HG03097 (cell line): ENCODE measurements around the gene S100A7A.
"Not testable (repeated sequence)": the region's sequence is repeated elsewhere in the genome, so short reads cannot be mapped to it uniquely, and the experiment has no call there.

Experiments used
- ATAC-seq: cut with Tn5 transposase; IDR thresholded peaks from one replicate; pipeline ENCODE4 v1.9.1; 2021; ENCODE audit not compliant: unreplicated experiment, low FRiP score

Gene S100A7A

GRCh38 chr1:153394391-153394790 lies 21.9 kb upstream of the S100A7A start:
- ATAC-seq = no peak

DNA sequence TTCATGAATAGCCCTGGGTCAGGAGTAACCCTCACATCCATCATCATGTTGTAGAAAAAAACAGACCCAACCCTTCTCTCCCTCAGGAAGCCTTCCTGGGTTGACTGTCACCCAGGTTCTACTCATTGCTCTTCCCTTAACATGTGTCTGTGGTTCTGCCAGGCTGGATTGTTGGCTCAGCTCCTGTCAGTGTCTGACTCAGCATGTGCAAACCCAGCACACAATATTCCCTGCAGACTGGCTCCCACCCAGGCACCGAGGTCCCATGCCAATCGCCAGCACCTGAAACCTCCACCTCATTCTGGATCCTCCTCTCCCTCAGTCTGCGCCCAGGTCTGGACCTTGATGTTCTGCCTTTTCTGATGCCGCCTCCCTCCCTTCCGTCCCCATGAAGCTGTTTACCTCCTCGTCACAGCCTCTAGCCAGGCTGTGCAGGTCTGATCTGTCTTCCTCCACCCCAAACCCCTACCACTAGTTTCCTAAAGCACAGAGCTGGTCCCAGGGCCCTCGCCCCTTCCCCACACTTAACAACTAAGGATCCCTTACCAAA lies 21.1 kb upstream of the S100A7A start:
- ATAC-seq = no peak

DNA sequence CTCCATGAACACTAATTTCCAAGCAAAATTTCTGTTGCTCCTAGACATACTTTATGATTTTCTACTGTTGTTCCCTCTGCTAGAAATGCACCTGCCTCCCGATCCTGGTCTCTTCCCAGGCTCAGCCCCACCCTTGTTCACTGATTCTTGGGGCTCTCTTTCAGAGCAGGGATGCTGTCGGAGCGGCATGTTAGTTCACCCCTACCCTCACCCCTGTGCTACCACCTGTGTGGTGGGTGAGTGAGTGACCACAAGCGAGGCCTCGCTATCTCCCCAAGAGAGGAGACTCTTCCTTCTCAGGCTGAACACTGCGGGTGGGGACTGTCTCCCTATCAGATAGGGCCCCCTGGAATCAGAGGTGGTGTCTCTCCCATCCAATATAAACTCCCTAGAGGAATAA lies 20.5 kb upstream of the S100A7A start:
- ATAC-seq = no peak

DNA sequence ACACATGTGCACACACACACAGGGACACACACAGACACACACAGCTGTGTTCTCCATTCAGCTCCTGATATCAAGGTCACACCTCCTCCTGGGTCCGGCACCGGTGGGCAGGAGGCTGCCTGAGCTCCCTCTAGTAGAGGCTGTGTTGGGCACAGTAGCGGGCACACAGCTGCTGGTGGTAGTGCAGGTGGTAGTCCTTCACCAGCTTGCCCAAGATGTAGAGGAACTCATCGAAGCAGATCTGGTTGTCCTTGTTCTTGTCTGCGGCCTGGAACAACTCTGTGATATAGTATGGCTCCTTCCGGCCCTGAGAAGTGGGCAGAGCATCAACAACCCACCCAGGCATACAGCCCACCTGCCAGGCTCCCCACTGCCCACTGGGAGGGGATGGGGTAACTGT lies 19.9 kb upstream of the S100A7A start:
- no peak for ATAC-seq

- no peak for ATAC-seq
Observed at GRCh38 chr1:153397051-153397923, 19.0 kb upstream of the S100A7A start.

DNA sequence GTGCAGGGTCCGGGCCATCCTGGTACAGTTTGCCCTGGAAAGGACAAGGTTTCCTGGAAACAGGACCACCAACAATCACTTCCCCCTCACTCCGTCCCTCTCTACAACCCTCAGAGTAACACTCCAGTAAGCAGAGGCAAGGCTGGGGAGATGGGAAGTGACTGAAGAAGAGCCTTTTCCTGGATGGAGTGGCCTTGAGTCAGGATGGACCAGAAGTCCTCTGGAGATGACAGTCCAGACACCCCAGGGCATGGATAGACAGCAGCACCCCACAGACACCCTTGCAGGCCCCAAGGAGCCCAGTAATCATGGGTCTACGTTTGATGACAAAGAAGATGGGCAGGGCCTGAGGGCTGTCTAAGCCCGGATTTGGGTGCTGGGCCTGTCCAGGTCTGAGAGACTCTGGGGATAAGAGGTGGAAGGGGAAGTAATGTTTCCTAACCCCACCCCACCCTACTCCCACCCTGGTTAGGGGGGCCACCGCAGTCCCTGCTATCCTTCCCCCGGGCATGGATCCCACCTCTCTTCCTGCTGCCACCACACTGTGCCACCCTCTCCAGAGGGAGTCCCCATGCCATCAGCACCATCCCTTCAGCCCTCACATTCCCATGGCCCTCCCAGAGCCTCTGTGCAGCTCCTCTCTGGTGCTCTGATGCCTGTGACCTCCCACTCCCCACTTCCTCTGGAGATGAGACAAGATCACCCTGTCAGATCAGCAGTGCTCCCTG lies 18.2 kb upstream of the S100A7A start:
- no peak for ATAC-seq

DNA sequence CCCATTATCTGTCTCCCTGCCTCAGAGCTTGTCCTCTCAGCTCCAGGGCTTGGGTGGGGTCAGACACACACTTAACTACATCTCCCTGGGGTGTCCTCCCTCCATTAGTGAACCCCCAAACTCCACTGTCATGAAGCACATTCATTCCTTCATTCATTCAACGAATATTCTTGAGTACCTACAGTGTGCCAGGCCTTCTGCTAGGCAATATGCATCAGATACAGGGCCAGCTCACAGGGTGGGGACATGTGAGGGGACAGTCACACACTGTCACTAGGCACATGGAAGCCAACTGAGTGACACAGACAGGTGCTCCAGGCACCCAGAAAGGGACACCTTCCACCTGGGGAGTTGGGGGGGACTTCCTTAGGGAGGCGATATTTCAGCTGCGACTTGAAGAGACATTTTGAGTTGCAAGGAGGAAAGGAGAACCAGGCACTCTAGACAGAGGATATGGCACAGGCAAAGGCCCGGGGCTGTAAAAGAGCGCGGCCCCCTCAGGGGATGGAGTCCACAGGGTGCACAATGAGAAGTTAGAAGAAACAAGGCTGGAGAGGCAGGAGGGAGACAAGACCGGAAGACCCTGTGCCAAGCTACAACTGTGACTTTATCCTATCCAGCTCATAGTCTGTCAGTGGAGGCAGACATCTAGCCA lies 16.8 kb upstream of the S100A7A start:
- no peak for ATAC-seq

DNA sequence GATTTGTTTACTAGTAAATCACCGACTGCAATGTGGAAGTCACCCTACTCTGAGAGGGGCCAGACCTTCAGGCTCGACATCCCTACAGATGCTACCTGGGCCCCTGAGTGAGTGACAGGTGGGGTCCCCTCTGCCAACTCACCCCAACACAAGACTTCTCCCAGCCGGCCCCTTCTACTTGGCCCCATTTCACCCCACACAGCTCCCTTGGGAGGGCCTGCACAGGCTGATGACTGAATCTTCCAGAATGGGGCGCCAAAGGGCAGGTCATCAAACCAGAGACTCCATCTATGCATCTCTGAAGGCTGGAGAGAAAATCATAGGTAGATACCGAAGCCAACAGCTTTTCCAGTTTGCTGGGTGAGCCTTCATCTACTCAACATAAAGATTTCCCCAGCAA lies 16.1 kb upstream of the S100A7A start:
- no peak for ATAC-seq

GRCh38 chr1:153401461-153401860 lies 14.9 kb upstream of the S100A7A start:
- ATAC-seq = no peak

DNA sequence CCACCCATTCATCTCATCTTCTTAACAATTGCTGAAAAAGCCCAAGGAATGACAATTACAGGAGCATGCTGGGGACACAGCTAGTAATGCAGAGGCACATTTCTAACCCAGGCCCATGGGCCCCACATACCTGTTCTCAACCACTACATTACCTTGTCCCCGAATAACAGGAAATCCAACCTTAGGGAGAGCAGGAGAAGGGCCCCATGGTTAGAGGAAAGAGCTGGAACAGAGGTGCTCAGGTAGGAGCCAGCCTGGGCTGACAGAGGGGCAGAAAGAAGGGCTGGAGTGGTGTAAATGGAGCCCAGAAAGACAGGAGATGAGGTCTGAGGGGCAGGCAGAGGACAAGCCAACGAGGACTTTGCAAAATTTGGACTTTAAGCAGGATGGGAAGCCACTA lies 14.1 kb upstream of the S100A7A start:
- ATAC-seq = no peak

DNA sequence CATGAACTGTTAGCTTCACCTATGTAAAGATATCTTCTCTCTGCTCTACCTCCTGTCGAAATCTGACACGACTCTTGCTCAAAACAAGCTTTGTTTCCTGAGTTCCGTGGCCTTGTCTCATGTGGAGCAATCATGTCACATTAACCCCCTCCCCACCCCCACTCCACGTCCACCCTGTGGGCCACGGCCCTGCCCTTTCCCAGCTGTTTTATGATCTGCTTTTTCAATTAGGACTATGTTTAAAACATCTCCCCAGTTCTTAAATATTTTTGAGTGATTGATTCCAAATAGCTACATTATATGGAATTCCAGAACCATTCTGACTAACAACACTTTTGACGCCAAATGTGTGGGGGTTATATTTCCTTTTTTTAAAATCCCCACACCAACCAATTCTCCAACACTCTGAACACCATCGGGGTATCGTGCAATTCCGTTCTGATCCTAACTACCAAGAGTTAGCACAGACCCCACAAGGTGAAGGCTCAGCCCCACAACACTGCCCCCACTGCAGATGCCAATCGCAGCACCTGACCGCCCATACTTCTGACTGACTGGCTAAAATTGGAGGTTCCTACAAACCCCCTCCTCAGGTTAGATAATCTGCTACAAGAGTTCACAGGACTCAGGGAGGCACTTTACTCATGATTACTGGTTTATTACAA lies 12.8 kb upstream of the S100A7A start:
- ATAC-seq = no peak

- no peak for ATAC-seq
Observed at GRCh38 chr1:153404086-153404635, 12.2 kb upstream of the S100A7A start.

- ATAC-seq = no peak
Observed at GRCh38 chr1:153404768-153405167, 11.6 kb upstream of the S100A7A start.

- ATAC-seq = not testable (repeated sequence)
Observed at GRCh38 chr1:153405825-153406599, 10.3 kb upstream of the S100A7A start.

GRCh38 chr1:153407274-153407673 lies 9.0 kb upstream of the S100A7A start:
- not testable (repeated sequence) for ATAC-seq

GRCh38 chr1:153413961-153414360 lies 2.4 kb upstream of the S100A7A start:
- not testable (repeated sequence) for ATAC-seq

- no peak for ATAC-seq
Observed at GRCh38 chr1:153417136-153417888, 992 bp downstream of the S100A7A start.

DNA sequence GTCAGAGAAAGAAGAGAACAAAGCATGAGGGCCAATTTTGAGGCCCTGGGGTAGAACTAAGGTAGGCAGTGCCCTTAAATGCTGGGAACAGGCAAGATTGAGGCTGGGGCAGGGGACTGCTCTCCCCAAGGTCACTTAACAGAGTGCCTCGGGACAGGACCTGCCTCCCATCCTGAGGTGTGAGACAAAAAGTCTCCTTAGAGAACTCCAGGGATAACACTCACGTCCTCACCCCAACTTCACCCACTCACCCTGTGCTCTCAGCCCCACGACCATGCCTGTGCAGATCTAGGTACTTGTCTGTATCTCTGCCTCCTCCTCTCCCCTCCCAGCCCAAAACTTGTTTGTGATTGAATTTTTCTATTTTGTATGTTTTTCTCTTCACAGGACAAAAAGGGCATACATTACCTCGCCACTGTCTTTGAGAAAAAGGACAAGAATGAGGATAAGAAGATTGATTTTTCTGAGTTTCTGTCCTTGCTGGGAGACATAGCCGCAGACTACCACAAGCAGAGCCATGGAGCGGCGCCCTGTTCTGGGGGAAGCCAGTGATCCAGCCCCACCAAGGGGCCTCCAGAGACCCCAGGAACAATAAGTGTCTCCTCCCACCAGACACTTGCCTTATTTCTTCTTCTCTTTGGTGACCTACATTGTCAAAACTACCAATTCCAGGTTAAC lies 2.6 kb downstream of the S100A7A start:
- ATAC-seq = not testable (repeated sequence)
